Vagina (tissue), 2 donors: ENCODE results near the gene AGBL5. TPM values are rescaled to one million over a fixed set of nuclear protein-coding genes. Genes with fewer than 3 reads are reported as not detected.

Source experiments
- DNase-seq, 2 donors: peaks; one replicate each; pipeline ENCODE4 v3.0.0-alpha.2; 2017; ENCODE audit errors: extremely low spot score in 2 of 2
- H3K27ac ChIP-seq: fragments of 200-600 bp; sonication (generic); one replicate; pipeline ENCODE4 v1.5.1; 2019
- H3K27me3 ChIP-seq: fragments of 200-600 bp; sonication (generic); one replicate; pipeline ENCODE4 v1.5.1; 2019
- H3K36me3 ChIP-seq, 2 donors: fragments of 200-600 bp; sonication (generic); one replicate each; pipeline ENCODE4 v1.5.1; 2017 to 2019
- H3K4me1 ChIP-seq: fragments of 200-600 bp; sonication (generic); one replicate; pipeline ENCODE4 v1.5.1; 2019
- H3K4me3 ChIP-seq, 2 donors: fragments of 200-600 bp; sonication (generic); 1 replicate in 1 of 2; 2 replicates in 1 of 2; pipeline ENCODE4 v1.5.1; 2016 to 2019
- H3K9me3 ChIP-seq: fragments of 200-600 bp; sonication (generic); one replicate; pipeline ENCODE4 v1.5.1; 2019
- POLR2A ChIP-seq, 2 donors: fragments of 450-650 bp; IDR thresholded peaks; one replicate each; pipeline ENCODE4 v1.6.1; 2017; ENCODE audit warnings: antibody characterized with exemption in 2 of 2, mild to moderate bottlenecking in 2 of 2, moderate library complexity in 2 of 2
- POLR2AphosphoS5 ChIP-seq, 2 donors: sonication (generic); formaldehyde crosslinking; IDR thresholded peaks; one replicate each; pipeline ENCODE4 v1.9.0; 2017; ENCODE audit warnings: antibody characterized with exemption in 2 of 2, mild to moderate bottlenecking in 2 of 2, low read depth in 1 of 2; ENCODE audit not compliant: insufficient read depth in 1 of 2
- intact Hi-C: fragments of 100-400 bp; cut with DNase I; formaldehyde crosslinking; loops from one replicate; pipeline ENCODE4 v1.15.1; 2023
- total RNA-seq: library from RNA; depleted of rRNA; stranded (reverse); fragments of >200 nt; gene quantifications from one replicate; pipeline ENCODE4 v1.2.3, GENCODE V29; 2016
- TF ChIP-seq, protein P1 (sequence below), 3 experiments: fragments of 450-650 bp in 2 of 3; fragments of 200-600 bp in 1 of 3; sonication (generic) in 1 of 3; IDR thresholded peaks; one replicate each; pipeline ENCODE4 v1.5.1; 2017 to 2019; ENCODE audit warnings: antibody characterized with exemption in 3 of 3, mild to moderate bottlenecking in 2 of 3, moderate library complexity in 2 of 3

AGBL5 gene
- total RNA-seq, 1 donor from 2014 or later, result 8.8 TPM

DNA sequence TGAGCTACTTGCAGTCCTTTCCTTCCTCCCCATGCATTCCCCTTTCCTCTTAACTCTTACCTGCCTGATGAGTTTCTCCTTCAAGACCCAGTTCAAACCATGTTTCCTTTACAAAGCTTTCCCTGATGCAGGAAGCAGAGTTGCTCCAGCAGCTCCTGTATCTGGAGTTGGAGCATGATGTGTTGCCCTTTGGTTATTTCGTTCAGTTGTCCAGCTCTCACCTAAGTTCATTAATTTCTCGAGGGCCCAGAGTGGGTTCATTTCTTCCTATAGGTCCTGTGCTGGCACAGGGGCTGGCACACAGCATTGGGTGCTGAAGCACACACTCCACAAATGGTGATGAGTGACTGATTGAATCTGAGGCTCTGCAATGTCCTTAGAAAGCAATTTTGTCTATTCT, 41.8 kb upstream of the AGBL5 start:
- H3K4me3 ChIP-seq, result no peak overlapping the region
- no peak overlapping the region for H3K27ac ChIP-seq
- DNase-seq, result no peak
- H3K9me3 ChIP-seq, result no peaks in the 10 kb centered on the region
- no peak for TF ChIP-seq POLR2A (IDR thresholded peaks at IDR 0.05)
- TF ChIP-seq POLR2AphosphoS5 (IDR thresholded peaks at IDR 0.05; ENCODE audit: insufficient read depth in 1 of 2, low read depth in 1 of 2), result no peak
- TF ChIP-seq, protein P1, sequence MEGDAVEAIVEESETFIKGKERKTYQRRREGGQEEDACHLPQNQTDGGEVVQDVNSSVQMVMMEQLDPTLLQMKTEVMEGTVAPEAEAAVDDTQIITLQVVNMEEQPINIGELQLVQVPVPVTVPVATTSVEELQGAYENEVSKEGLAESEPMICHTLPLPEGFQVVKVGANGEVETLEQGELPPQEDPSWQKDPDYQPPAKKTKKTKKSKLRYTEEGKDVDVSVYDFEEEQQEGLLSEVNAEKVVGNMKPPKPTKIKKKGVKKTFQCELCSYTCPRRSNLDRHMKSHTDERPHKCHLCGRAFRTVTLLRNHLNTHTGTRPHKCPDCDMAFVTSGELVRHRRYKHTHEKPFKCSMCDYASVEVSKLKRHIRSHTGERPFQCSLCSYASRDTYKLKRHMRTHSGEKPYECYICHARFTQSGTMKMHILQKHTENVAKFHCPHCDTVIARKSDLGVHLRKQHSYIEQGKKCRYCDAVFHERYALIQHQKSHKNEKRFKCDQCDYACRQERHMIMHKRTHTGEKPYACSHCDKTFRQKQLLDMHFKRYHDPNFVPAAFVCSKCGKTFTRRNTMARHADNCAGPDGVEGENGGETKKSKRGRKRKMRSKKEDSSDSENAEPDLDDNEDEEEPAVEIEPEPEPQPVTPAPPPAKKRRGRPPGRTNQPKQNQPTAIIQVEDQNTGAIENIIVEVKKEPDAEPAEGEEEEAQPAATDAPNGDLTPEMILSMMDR (IDR thresholded peaks at IDR 0.05), result no peak
- H3K4me1 ChIP-seq, result peaks cover under 1% of the 10 kb centered on the region
- H3K36me3 ChIP-seq, result no peaks in the 10 kb centered on the region
- no peaks in the 10 kb centered on the region for H3K27me3 ChIP-seq
- intact Hi-C loops, result no loop called here

DNA sequence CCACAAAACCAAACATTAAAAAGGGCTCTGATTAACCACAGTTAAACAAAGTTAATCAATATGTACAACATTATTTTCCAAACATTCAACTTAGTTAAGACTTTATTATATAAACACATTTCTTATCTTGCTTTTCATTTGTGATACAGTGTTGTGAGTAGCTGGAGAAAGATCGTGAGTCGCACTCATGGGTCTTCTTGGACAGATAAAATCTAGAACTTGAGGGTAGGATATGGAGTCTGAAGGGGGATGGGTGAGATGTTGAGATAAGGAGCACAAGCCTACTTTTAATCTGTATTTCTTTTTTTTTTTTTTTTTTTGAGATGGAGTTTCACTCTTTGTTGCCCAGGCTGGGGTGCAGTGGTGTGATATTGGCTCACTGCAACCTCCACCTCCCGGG, 41.3 kb upstream of the AGBL5 start:
- no peak overlapping the region for H3K4me3 ChIP-seq
- no peaks in the 10 kb centered on the region for H3K36me3 ChIP-seq
- intact Hi-C loops, result no loop called here
- no peak for DNase-seq
- no peaks in the 10 kb centered on the region for H3K9me3 ChIP-seq
- peaks cover 4% of the 10 kb centered on the region for H3K4me1 ChIP-seq
- H3K27me3 ChIP-seq, result no peaks in the 10 kb centered on the region
- H3K27ac ChIP-seq, result no peak overlapping the region
- TF ChIP-seq, protein P1 (IDR thresholded peaks at IDR 0.05), result no peak
- TF ChIP-seq POLR2A (IDR thresholded peaks at IDR 0.05) (no peak), POLR2AphosphoS5 (IDR thresholded peaks at IDR 0.05; ENCODE audit: insufficient read depth in 1 of 2, low read depth in 1 of 2) (no peak)

DNA sequence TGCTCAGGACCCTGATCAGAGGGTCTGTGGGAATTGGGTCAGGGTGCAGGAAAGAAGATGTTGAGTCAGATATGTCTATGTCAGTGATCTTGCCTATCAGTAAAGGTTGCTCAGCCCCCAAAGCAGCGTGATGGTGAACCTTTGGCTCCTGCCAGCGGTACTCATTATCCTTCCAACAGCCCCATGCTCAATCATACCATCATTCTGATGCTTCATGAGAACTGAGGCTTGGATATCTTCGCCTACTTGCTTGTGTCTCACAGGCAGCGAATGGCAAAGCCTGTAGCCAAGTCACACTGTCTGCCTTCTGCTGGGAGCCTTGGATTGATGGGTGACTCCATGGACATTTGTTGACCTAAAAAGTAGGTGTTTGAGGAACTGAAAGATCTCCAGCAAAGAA, 37.7 kb upstream of the AGBL5 start:
- TF ChIP-seq, protein P1 (IDR thresholded peaks at IDR 0.05), result no peak
- TF ChIP-seq POLR2A (IDR thresholded peaks at IDR 0.05) (no peak), POLR2AphosphoS5 (IDR thresholded peaks at IDR 0.05; ENCODE audit: insufficient read depth in 1 of 2, low read depth in 1 of 2) (no peak)
- peaks cover 14% of the 10 kb centered on the region for H3K4me1 ChIP-seq
- intact Hi-C loops, result no loop called here
- no peaks in the 10 kb centered on the region for H3K27me3 ChIP-seq
- no peak for DNase-seq
- H3K4me3 ChIP-seq, result no peak overlapping the region
- H3K27ac ChIP-seq, result no peak overlapping the region
- no peaks in the 10 kb centered on the region for H3K36me3 ChIP-seq
- H3K9me3 ChIP-seq, result no peaks in the 10 kb centered on the region

GRCh38 chr2:27014771-27015433, 36.6 kb upstream of the AGBL5 start:
- no peak overlapping the region for H3K4me3 ChIP-seq
- peaks cover 14% of the 10 kb centered on the region for H3K4me1 ChIP-seq
- H3K27me3 ChIP-seq, result no peaks in the 10 kb centered on the region
- H3K9me3 ChIP-seq, result no peaks in the 10 kb centered on the region
- no peaks in the 10 kb centered on the region for H3K36me3 ChIP-seq
- no peak overlapping the region for H3K27ac ChIP-seq
- intact Hi-C loops, result no loop called here
- DNase-seq, result no peak
- no peak for TF ChIP-seq POLR2AphosphoS5 (IDR thresholded peaks at IDR 0.05; ENCODE audit: insufficient read depth in 1 of 2, low read depth in 1 of 2)
- TF ChIP-seq POLR2A (IDR thresholded peaks at IDR 0.05), result no peak
- TF ChIP-seq, protein P1 (IDR thresholded peaks at IDR 0.05), result no peak

- intact Hi-C loops, result no loop called here
- no peak for DNase-seq
- Histone ChIP-seq H3K27me3 (no peaks in the 10 kb centered on the region), H3K9me3 (no peaks in the 10 kb centered on the region), H3K27ac (no peak overlapping the region), H3K4me3 (no peak overlapping the region), H3K4me1 (peaks cover 31% of the 10 kb centered on the region), H3K36me3 (no peaks in the 10 kb centered on the region)
- no peak for TF ChIP-seq POLR2A (IDR thresholded peaks at IDR 0.05)
- TF ChIP-seq, protein P1 (IDR thresholded peaks at IDR 0.05), result peak; percentile 23 to 67 (median 49)
These were observed 34.6 kb upstream of the AGBL5 start for GRCh38 chr2:27016801-27017325.
